D341Med (cell line): ENCODE data around the gene PRAME.
"Not testable (repeated sequence)": the region's sequence is repeated elsewhere in the genome, so short reads cannot be mapped to it uniquely, and the experiment has no call there.

Experiments used
- DNase-seq: peaks from one replicate; pipeline ENCODE4 v3.0.0; 2012; ENCODE audit warnings: low spot score

Gene PRAME

GRCh38 chr22:22558972-22559603 lies at the start of gene PRAME:
Gene PRAME, minus strand, starts transcription at chr22:22559265. Its CDS starts 2,433 bp downstream, at chr22:22556832.
- DNase-seq = peak; percentile 93

- DNase-seq = not testable (repeated sequence)
These were observed 49.0 kb upstream of the PRAME start for GRCh38 chr22:22608022-22608421.

GRCh38 chr22:22605074-22605404 lies 46.0 kb upstream of the PRAME start:
- DNase-seq = no peak

GRCh38 chr22:22604326-22605073 lies 45.4 kb upstream of the PRAME start:
- DNase-seq = no peak

GRCh38 chr22:22603470-22603947 lies 44.4 kb upstream of the PRAME start:
- DNase-seq = peak; percentile 2

GRCh38 chr22:22600531-22601261 lies 41.6 kb upstream of the PRAME start:
- DNase-seq = peak; percentile 2

GRCh38 chr22:22599248-22599647 lies 40.2 kb upstream of the PRAME start:
- no peak for DNase-seq

GRCh38 chr22:22598144-22598543 lies 39.1 kb upstream of the PRAME start:
- DNase-seq = no peak

GRCh38 chr22:22595001-22595835 lies 36.2 kb upstream of the PRAME start:
- no peak for DNase-seq

GRCh38 chr22:22593964-22594656 lies 35.0 kb upstream of the PRAME start:
- DNase-seq = peak; percentile 70

GRCh38 chr22:22593250-22593649 lies 34.2 kb upstream of the PRAME start:
- peak; percentile 2 for DNase-seq

- DNase-seq = no peak
These were observed 32.6 kb upstream of the PRAME start for GRCh38 chr22:22591348-22592299.

GRCh38 chr22:22590136-22590891 lies 31.2 kb upstream of the PRAME start:
- no peak for DNase-seq

GRCh38 chr22:22588485-22589164 lies 29.6 kb upstream of the PRAME start:
- no peak for DNase-seq

GRCh38 chr22:22587577-22588188 lies 28.6 kb upstream of the PRAME start:
- DNase-seq = no peak

GRCh38 chr22:22584722-22585121 lies 25.7 kb upstream of the PRAME start:
- DNase-seq = no peak

- no peak for DNase-seq
These were observed 24.0 kb upstream of the PRAME start for GRCh38 chr22:22583030-22583429.

GRCh38 chr22:22581524-22581923 lies 22.5 kb upstream of the PRAME start:
- DNase-seq = not testable (repeated sequence)
